Measurements from ENCODE around the gene PDLIM5.

PDLIM5 gene

DNA sequence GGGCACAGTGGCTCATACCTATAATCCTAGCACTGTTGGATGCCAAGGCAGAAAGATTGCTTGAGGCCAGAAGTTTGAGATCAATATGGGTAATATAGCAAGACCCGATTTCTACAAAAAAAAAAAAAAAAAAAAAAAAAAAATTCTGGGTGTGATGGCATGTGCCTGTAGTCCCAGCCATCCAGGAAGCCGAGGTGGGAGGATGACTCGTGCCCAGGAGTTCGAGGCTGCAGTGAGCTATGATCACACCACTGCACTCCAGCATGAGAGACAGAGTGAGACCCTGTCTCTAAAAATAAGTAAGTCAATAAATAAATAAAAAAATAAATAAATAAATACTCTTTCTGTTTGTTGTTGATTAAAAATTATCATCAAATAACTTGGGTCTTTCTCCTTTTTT is 243.6 kb downstream of the PDLIM5 start:
- DNase-seq (ENCODE audit: low read depth in 2 of 2): no peak

DNA sequence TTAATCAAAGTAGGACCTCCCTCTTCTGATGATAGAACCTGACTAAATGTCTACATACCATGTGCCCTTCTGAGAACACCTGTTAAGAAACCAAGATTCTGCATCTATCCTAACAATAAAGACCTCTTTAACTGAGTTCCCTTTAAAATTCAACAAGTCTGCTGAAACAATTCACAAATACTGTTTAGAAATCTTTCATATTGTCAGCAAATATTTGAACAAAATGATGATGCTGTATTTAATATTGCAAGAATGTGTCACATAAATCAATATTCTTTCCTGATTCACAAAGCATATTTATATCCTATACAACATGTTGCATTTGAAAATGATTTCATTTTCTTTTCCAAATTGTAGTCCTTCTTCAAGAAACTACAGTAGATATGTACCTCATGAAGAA is 246.4 kb downstream of the PDLIM5 start:
- DNase-seq (ENCODE audit: low read depth in 2 of 2): no peak

DNA sequence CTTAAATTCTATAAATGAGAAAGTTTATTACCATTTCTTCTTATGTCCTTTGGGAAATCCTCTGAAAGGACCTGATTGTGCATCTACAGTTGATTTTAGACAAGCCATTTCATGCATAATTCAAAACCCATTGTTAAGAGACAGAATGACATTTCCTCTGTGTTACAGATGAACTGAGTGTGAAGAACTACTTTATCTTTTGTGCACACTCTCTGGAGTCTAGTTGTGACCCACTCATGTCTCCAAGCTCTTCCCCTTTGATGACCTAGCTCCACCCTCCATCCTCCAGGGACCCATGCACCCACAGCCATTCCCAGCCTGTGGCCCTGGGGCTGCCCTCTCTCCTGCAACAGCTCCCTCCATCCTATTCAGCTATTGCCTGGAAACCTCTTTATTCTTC is 248.6 kb downstream of the PDLIM5 start:
- no peak for DNase-seq (ENCODE audit: low read depth in 2 of 2)

DNA sequence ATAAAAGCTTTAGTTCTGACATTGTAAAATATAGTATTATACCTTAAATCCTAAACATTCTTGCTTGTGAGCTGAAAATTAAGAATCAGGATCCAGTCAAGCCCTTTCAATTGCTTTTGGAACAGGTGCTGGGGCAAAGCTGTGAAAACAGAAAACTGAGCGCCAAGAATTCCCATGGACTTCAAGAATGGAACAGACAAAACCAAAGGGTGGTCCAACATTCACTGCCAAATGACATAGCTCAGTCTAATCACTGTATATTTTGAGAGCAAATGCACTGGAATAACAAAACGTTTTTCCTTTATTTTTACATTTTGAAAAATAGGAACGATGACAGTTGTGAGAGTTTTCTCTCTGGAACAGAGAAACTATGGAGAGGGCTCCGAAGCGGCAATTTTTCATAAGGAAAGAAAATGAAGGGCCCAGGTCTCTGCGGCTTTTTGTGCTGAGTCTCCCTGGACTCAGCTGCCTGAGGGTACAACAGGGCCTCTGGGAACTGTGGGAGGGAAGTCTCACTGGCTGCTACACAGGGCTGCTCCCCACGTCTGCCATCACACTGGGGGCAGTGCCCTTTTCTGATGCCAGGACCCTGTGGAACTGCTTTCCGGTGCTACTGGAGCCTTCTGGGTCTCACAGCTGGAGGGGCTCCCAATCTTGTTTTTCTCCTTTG is 250.0 kb downstream of the PDLIM5 start:
- no peak for DNase-seq (ENCODE audit: low read depth in 2 of 2)

DNA sequence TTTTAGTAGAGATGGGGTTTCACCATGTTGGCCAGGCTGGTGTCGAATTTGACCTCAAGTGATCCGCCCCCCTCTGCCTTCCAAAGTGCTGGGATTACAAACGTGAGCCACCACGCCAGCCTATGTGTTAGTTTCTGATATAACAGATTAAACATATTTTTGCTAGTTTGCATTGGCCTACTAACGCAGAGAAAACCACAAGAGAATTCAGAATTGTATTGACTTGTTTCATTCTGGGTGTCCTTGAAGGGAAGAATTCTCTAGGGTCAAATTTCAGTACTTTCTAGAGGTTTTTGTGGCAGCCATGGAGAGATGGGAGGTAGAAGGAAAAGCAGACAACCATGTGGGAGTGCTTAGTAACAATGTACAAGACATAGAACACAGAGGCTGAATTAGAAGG is 259.9 kb downstream of the PDLIM5 start:
- DNase-seq (ENCODE audit: low read depth in 2 of 2): no peak

DNA sequence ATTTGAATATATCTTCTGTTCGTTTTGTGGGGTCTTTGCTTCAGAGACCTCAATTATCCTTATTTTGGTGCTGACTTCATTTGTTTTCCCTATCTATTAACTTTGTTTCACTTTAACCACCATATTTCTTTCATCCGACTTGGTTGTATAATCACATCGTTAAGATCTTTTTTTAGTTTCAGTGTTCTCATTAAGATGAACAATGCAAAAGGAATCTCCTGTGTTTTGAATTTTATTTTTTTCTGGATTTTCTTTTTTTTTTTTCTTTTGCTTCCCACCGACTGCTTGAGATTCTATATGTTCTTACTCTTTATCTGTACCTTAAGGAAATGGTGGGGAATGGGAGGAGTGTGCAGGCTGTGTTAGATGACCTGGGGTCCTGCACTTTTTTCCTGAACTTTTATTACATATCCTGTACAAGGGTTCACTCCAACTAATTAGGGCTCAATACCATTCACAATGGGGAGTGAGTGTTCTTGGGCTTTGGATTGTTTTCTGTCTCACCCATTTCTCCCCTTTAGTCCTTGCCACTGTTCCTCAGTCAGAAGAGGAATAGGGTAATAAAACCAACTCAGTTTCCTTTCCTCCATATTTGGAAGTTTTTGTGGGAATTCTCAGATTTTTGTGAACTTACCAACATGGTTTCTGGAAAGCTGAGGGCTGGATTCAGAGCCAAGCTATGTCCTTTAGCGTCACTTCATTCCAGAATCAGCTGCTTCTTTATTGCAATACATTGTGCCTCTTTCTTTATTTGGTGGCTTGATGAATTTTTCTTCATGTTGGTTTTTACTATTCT is 262.8 kb downstream of the PDLIM5 start:
- no peak for DNase-seq (ENCODE audit: low read depth in 2 of 2)

DNA sequence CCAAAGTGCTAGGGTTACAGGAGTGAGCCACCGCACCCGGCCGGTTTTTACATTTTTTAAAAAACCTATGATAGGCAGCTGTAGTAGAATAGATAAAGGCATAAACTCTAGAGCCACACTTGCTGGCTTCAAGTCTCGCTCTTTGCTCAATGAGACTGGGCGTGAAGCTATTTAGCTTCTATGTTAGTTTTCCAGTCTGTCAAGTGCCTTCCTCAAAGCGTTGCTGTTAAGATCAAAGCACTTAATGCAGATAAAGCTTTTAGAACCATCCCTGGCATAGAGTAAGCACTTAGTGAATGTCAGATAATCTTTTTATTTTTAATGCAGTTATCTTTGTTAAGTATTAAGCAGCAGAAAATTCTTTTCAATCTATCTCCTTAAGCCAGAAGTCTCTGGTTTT is 264.0 kb downstream of the PDLIM5 start:
- no peak for DNase-seq (ENCODE audit: low read depth in 2 of 2)
